Measurements from ENCODE around the gene PCDHGA2.
A peak's percentile ranks its signal among the peaks of the same experiment; 100 is the strongest.
"Not testable (repeated sequence)": the region's sequence is repeated elsewhere in the genome, so short reads cannot be mapped to it uniquely, and the experiment has no call there.

Gene PCDHGA2

DNA sequence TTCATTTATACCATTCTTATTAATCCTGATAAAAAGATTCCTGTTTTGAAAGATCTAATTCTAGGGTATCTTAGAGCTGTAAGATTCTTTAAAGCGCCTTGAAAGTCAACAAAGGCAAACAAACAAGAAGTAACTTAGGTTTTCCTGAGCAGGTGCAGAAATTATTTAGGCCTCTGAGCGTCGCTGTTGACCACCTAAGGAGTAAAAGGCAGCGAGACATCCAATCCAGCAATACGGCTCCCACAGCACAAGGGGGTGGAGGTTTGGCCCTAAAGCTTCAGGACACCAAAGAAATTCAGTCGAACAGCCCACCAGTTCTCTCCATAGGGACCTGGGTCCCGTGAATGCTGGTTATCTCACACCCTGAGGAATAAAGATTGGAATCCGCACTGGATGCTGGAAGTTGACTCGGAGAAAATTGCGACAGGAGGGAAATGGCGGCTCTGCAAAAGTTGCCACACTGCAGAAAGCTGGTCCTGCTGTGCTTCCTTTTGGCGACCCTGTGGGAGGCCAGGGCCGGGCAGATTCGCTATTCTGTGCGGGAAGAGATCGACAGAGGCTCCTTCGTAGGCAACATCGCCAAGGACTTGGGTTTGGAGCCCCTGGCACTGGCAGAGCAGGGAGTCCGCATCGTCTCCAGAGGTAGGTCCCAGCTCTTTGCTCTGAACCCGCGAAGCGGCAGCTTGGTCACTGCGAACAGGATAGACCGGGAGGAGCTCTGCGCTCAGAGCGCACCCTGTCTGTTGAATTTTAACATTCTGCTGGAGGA, at the start of gene PCDHGA2:
TSS of gene PCDHGA2 (plus strand) at position 223 of the 769 bp plus-strand sequence.
- no peaks in the 10 kb centered on the region for H3K27me3 ChIP-seq (ENCODE audit: control insufficient read depth, insufficient read depth, low read length)
- no peak within 1 kb of the TSS for H3K4me3 ChIP-seq (ENCODE audit: low read length)
- DNase-seq (ENCODE audit: low read depth, low spot score), result no peak
- no peak within 1 kb of the TSS for H3K27ac ChIP-seq (ENCODE audit: low read length)
- H3K9me3 ChIP-seq (ENCODE audit: control insufficient read depth, insufficient read depth, low read length), result peaks cover 2% of the 10 kb centered on the region
- H3K36me3 ChIP-seq (ENCODE audit: control insufficient read depth, insufficient read depth, low read length), result no peaks in the 10 kb centered on the region
- H3K4me1 ChIP-seq (ENCODE audit: control insufficient read depth, insufficient read depth, low read length), result no peaks in the 10 kb centered on the region
- no CpG with 5 or more reads among the region's 27 CpGs for WGBS (ENCODE audit: insufficient coverage, insufficient read length)

DNA sequence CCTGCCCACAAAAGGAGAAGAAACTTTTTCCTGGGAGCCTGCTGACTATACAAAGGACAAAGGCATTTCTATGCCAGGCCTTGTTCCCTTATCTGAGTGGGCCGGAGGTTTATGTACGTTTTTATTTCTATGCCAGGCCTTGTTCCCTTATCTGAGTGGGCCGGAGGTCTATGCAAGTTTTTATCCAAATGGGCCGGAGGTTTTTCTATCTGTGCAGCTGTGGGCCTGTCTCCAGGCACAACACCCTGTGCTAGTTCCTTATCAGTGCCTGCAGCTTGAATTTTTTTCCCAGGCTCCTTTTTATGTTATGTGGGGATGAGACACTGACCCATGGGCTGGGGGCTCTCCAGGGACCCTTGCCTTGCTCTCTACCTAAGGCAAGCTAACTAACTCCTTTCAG, 40.2 kb upstream of the PCDHGA2 start:
- H3K4me1 ChIP-seq (ENCODE audit: control insufficient read depth, insufficient read depth, low read length), result no peaks in the 10 kb centered on the region
- whole genome bisulfite sequencing (ENCODE audit: insufficient coverage, insufficient read length), result no CpG with 5 or more reads among the region's 4 CpGs
- no peaks in the 10 kb centered on the region for H3K27me3 ChIP-seq (ENCODE audit: control insufficient read depth, insufficient read depth, low read length)
- DNase-seq (ENCODE audit: low read depth, low spot score), result no peak
- no peak overlapping the region for H3K4me3 ChIP-seq (ENCODE audit: low read length)
- no peaks in the 10 kb centered on the region for H3K36me3 ChIP-seq (ENCODE audit: control insufficient read depth, insufficient read depth, low read length)
- no peaks in the 10 kb centered on the region for H3K9me3 ChIP-seq (ENCODE audit: control insufficient read depth, insufficient read depth, low read length)
- H3K27ac ChIP-seq (ENCODE audit: low read length), result no peak overlapping the region

DNA sequence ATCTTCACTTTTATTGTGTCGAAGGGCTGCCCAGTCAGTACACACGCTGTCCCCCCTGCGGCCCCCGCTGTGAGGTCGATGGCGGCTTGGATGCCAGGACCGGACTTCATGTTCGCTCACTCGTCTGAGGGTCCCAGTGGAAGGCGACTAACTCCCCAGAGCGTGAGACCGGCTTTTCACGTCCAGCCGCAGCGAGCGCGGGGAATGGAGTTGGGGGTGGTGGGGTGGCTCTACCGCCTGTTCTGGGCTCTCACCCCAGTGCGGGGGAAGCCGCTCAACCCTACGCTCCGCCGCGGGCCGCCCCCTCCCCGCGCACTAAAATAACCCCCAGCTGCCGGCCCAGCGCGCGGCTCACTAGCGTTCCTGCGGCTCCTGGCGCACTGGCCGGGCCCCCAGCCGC, 34.8 kb upstream of the PCDHGA2 start, which contains the start of gene SLC25A2:
TSS of gene SLC25A2 (minus strand) at position 294 of the 400 bp plus-strand sequence. CDS start at position 110, 184 bp downstream.
- DNase-seq (ENCODE audit: low read depth, low spot score), result no peak
- Histone ChIP-seq H3K9me3 (ENCODE audit: control insufficient read depth, insufficient read depth, low read length) (no peaks in the 10 kb centered on the region; the same call in 1 of the 2 replicates), H3K36me3 (ENCODE audit: control insufficient read depth, insufficient read depth, low read length) (no peaks in the 10 kb centered on the region), H3K4me3 (ENCODE audit: low read length) (no peak within 1 kb of the TSS), H3K27me3 (ENCODE audit: control insufficient read depth, insufficient read depth, low read length) (no peaks in the 10 kb centered on the region), H3K27ac (ENCODE audit: low read length) (no peak within 1 kb of the TSS), H3K4me1 (ENCODE audit: control insufficient read depth, insufficient read depth, low read length) (no peaks in the 10 kb centered on the region)
- WGBS (ENCODE audit: insufficient coverage, insufficient read length), result no CpG with 5 or more reads among the region's 36 CpGs

DNA sequence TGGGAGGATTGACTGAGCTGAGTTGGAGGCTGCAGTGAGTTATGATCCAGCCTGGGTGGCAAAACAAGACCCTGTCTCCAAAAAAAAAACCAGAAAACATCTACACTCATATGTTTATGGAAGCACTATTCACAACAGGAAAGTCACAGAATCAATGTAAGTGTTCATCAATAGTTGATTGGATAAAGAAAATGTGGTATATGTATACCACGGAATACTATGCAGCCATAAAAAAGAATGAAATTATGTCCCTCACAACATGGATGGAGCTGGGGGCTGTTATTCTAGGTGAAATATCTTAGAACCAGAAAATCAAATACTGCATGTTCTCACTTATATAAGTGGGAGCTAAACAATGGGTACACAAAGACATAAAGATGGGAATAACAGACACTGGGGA, 31.9 kb upstream of the PCDHGA2 start:
- Histone ChIP-seq H3K36me3 (ENCODE audit: control insufficient read depth, insufficient read depth, low read length) (no peaks in the 10 kb centered on the region; the same call in 1 of the 2 replicates), H3K9me3 (ENCODE audit: control insufficient read depth, insufficient read depth, low read length) (no peaks in the 10 kb centered on the region; the same call in 1 of the 2 replicates), H3K27ac (ENCODE audit: low read length) (no peak overlapping the region), H3K27me3 (ENCODE audit: control insufficient read depth, insufficient read depth, low read length) (no peaks in the 10 kb centered on the region), H3K4me3 (ENCODE audit: low read length) (no peak overlapping the region), H3K4me1 (ENCODE audit: control insufficient read depth, insufficient read depth, low read length) (no peaks in the 10 kb centered on the region)
- DNase-seq (ENCODE audit: low read depth, low spot score), result no peak
- no CpG with 5 or more reads among the region's 1 CpG for WGBS (ENCODE audit: insufficient coverage, insufficient read length)

DNA sequence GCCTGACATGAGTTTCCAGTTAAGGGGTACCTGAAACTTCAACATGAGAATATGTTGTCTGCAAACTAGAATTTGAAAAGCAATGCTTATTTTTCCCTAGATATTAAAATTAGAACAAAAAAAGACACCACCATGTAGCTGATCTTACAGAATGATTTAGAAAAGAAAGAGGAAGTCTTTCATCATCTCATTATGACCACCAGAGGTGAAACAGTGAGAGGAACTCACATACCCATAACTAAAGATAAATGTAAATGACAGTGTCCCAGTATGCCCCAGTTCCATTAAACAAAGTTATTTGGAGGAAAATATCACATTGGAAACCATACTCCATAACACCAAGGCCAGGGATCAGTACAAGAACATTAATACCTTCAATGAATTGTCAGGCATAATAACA, 24.8 kb upstream of the PCDHGA2 start:
- Histone ChIP-seq H3K36me3 (ENCODE audit: control insufficient read depth, insufficient read depth, low read length) (peaks cover 2% of the 10 kb centered on the region; the same call in 1 of the 2 replicates), H3K9me3 (ENCODE audit: control insufficient read depth, insufficient read depth, low read length) (no peaks in the 10 kb centered on the region; the same call in 1 of the 2 replicates), H3K27ac (ENCODE audit: low read length) (no peak overlapping the region), H3K4me3 (ENCODE audit: low read length) (no peak overlapping the region), H3K4me1 (ENCODE audit: control insufficient read depth, insufficient read depth, low read length) (no peaks in the 10 kb centered on the region), H3K27me3 (ENCODE audit: control insufficient read depth, insufficient read depth, low read length) (no peaks in the 10 kb centered on the region)
- DNase-seq (ENCODE audit: low read depth, low spot score), result no peak

DNA sequence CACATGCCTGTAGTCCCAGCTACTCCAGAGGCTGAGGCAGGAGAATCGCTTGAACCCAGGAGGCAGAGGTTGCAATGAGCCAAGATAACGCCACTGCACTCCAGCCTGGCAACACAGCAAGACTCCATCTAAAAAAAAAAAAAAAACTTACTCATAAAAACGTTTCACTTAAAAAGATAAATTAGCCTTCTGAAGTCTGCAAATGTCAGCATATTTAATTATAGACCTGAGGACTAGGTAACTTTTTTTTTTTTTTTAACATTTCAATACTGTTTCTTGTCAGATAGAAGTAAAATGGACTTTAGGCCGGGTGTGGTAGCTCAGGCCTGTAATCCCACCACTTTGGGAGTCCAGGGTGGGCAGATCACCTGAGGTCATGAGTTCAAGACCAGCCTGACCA, 21.6 kb upstream of the PCDHGA2 start:
- WGBS (ENCODE audit: insufficient coverage, insufficient read length), result no CpG with 5 or more reads among the region's 4 CpGs
- DNase-seq (ENCODE audit: low read depth, low spot score); H3K4me3 ChIP-seq (ENCODE audit: low read length); H3K27ac ChIP-seq (ENCODE audit: low read length); H3K9me3 ChIP-seq (ENCODE audit: control insufficient read depth, insufficient read depth, low read length); H3K27me3 ChIP-seq (ENCODE audit: control insufficient read depth, insufficient read depth, low read length); H3K36me3 ChIP-seq (ENCODE audit: control insufficient read depth, insufficient read depth, low read length); H3K4me1 ChIP-seq (ENCODE audit: control insufficient read depth, insufficient read depth, low read length): not testable (repeated sequence)

DNA sequence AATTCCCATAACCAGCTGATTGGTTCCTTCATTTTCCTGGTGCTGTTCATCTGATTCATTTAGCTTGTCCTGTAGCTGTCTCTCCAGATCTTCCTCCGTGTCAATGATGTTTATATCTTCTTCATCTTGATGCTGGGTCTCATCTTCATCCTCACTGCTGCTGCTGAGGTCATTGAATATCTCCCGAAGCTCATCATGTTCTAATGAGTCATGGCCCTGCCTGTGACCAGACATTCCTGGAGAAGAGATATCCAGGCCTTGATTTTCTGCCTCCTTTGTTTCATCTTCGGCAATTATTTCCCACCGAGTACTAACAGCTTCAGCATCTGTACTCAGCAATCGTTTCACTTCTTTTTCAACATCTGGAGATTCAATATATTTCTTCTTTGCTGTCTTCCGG, 19.4 kb upstream of the PCDHGA2 start:
- H3K9me3 ChIP-seq (ENCODE audit: control insufficient read depth, insufficient read depth, low read length), result no peaks in the 10 kb centered on the region; the same call in 1 of the 2 replicates
- no peak for DNase-seq (ENCODE audit: low read depth, low spot score)
- no peak overlapping the region for H3K27ac ChIP-seq (ENCODE audit: low read length)
- peaks cover 2% of the 10 kb centered on the region; the same call in 1 of the 2 replicates for H3K4me1 ChIP-seq (ENCODE audit: control insufficient read depth, insufficient read depth, low read length)
- peaks cover 8% of the 10 kb centered on the region; the same call in 1 of the 2 replicates for H3K36me3 ChIP-seq (ENCODE audit: control insufficient read depth, insufficient read depth, low read length)
- no peak overlapping the region for H3K4me3 ChIP-seq (ENCODE audit: low read length)
- no peaks in the 10 kb centered on the region for H3K27me3 ChIP-seq (ENCODE audit: control insufficient read depth, insufficient read depth, low read length)
- WGBS (ENCODE audit: insufficient coverage, insufficient read length), result no CpG with 5 or more reads among the region's 6 CpGs

DNA sequence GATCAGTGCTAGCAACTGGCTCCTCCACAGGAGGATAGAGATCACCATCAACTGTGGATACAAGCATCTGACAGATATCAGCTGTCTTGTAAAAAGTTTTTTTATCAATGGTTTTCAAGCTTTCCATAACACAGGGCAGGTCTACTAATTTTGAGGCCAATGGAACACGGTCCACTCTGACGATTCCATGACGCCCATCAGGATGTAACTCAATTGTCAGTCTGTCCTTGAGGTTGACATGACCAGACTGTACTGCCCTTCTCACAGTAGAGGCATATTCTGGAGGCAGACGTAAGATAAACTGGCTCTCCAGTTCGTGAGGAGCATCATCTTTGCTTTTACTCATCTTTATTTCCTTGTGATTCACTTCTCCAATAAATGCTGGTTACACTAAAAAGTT, 18.9 kb upstream of the PCDHGA2 start:
- Histone ChIP-seq H3K27me3 (ENCODE audit: control insufficient read depth, insufficient read depth, low read length) (no peaks in the 10 kb centered on the region), H3K4me1 (ENCODE audit: control insufficient read depth, insufficient read depth, low read length) (peaks cover 2% of the 10 kb centered on the region; the same call in 1 of the 2 replicates), H3K4me3 (ENCODE audit: low read length) (peak overlapping the region; percentile 70; the same call in 1 of the 2 replicates), H3K27ac (ENCODE audit: low read length) (no peak overlapping the region), H3K36me3 (ENCODE audit: control insufficient read depth, insufficient read depth, low read length) (peaks cover 8% of the 10 kb centered on the region; the same call in 1 of the 2 replicates), H3K9me3 (ENCODE audit: control insufficient read depth, insufficient read depth, low read length) (no peaks in the 10 kb centered on the region; the same call in 1 of the 2 replicates)
- WGBS (ENCODE audit: insufficient coverage, insufficient read length), result no CpG with 5 or more reads among the region's 5 CpGs
- no peak for DNase-seq (ENCODE audit: low read depth, low spot score)

DNA sequence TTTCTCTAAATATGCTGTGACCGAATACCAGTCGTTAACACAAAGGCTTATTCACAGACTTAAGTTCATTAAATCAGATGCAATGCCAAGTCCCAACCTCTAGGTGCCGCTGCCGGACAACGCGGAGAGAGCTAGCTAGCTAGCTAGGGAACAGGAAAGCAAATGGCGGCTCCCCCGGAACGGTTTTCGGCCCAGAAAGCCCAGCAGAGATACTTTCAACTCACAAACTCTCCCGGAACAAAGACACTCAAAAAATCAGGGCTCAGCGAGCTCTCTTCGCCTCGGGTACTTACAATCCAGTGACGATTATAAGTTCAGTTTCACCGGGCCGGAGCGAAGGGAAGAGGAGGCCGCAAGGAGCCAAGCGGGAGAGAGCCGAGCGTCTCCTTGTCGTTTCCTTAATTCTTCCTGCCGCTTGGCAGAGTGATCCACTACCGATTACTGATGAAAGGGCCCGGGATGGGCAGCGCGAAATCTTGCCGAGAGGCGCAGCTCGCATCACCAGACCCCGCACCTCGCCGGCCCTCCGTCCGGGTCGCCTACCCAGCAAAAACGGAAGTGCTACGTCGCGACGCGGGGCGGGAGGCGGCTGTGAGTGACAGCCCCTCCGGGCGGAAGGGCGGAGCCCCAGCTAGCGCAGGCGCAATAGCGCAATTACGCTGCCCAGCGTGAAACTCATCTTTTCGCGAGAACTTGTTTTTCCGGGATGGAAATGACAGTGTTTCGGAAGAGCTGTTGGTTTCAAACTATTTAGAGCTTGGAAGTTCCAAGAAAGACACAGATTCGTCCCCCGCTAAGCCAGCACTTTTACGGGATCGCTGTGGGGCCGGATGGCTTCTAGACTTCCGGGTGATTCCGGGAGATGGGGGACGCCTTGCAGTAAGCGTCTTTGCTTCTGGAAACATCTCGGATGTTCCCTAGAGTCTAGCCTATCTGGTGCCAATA, 18.1 kb upstream of the PCDHGA2 start, which contains the start of gene TAF7:
TSS of gene TAF7 (minus strand) at position 560 of the 945 bp plus-strand sequence. CDS start 740 bp downstream, outside the sequence.
- H3K9me3 ChIP-seq (ENCODE audit: control insufficient read depth, insufficient read depth, low read length), result no peaks in the 10 kb centered on the region; the same call in 1 of the 2 replicates
- no peaks in the 10 kb centered on the region for H3K27me3 ChIP-seq (ENCODE audit: control insufficient read depth, insufficient read depth, low read length)
- no CpG with 5 or more reads among the region's 67 CpGs for WGBS (ENCODE audit: insufficient coverage, insufficient read length)
- peaks cover 2% of the 10 kb centered on the region; the same call in 1 of the 2 replicates for H3K4me1 ChIP-seq (ENCODE audit: control insufficient read depth, insufficient read depth, low read length)
- H3K27ac ChIP-seq (ENCODE audit: low read length), result no peak within 1 kb of the TSS
- peak within 1 kb of the TSS; percentile 70; the same call in 1 of the 2 replicates for H3K4me3 ChIP-seq (ENCODE audit: low read length)
- peak; percentile 84 for DNase-seq (ENCODE audit: low read depth, low spot score)
- H3K36me3 ChIP-seq (ENCODE audit: control insufficient read depth, insufficient read depth, low read length), result peaks cover 8% of the 10 kb centered on the region; the same call in 1 of the 2 replicates

DNA sequence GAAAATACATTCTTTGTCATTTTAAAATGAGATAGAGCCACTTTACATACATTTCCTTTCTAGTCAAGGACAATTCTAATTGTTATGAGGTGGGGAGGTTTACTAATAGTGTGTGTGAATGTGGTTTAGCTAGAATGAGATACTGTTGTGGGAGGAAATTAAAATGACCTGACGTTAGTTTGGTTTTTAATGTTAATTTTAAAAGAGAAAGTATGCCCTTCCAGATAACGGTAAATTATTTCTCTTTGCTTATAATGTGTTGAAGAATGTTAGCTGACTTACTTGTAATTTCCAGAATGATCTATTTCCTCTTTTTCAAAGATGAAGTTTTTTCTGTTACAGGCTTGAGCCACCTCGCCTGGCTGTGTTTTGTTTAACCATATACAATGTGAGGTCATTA, 16.3 kb upstream of the PCDHGA2 start:
- H3K27me3 ChIP-seq (ENCODE audit: control insufficient read depth, insufficient read depth, low read length), result no peaks in the 10 kb centered on the region
- no peak for DNase-seq (ENCODE audit: low read depth, low spot score)
- peaks cover 8% of the 10 kb centered on the region; the same call in 1 of the 2 replicates for H3K36me3 ChIP-seq (ENCODE audit: control insufficient read depth, insufficient read depth, low read length)
- WGBS (ENCODE audit: insufficient coverage, insufficient read length), result 100% methylated on average over 2 of the region's 3 CpGs
- H3K9me3 ChIP-seq (ENCODE audit: control insufficient read depth, insufficient read depth, low read length), result no peaks in the 10 kb centered on the region; the same call in 1 of the 2 replicates
- H3K4me3 ChIP-seq (ENCODE audit: low read length), result no peak overlapping the region
- no peak overlapping the region for H3K27ac ChIP-seq (ENCODE audit: low read length)
- peaks cover 2% of the 10 kb centered on the region; the same call in 1 of the 2 replicates for H3K4me1 ChIP-seq (ENCODE audit: control insufficient read depth, insufficient read depth, low read length)

Measured in iPS DF 6.9 (cell line).